Suprapubic skin (tissue), 4 donors: ENCODE measurements around the gene PAK1. TPM values are rescaled to one million over a fixed set of nuclear protein-coding genes. Genes with fewer than 3 reads are reported as not detected.

Source experiments
- DNase-seq, 2 donors: peaks; one replicate each; pipeline ENCODE4 v3.0.0-alpha.2; 2019; ENCODE audit warnings: low spot score in 2 of 2
- H3K27ac ChIP-seq: fragments of 200-600 bp; sonication (generic); one replicate; pipeline ENCODE4 v1.5.1; 2019
- H3K27me3 ChIP-seq: fragments of 200-600 bp; sonication (generic); one replicate; pipeline ENCODE4 v1.5.1; 2019
- H3K36me3 ChIP-seq: fragments of 200-600 bp; sonication (generic); one replicate; pipeline ENCODE4 v1.5.1; 2019
- H3K4me1 ChIP-seq: fragments of 200-600 bp; sonication (generic); one replicate; pipeline ENCODE4 v1.5.1; 2019
- H3K4me3 ChIP-seq: fragments of 200-600 bp; sonication (generic); one replicate; pipeline ENCODE4 v1.5.1; 2019; ENCODE audit warnings: mild to moderate bottlenecking
- H3K9me3 ChIP-seq: fragments of 200-600 bp; sonication (generic); one replicate; pipeline ENCODE4 v1.5.1; 2019
- CTCF ChIP-seq, 2 donors: fragments of 200-600 bp in 1 of 2; fragments of 450-650 bp in 1 of 2; sonication (generic) in 1 of 2; IDR thresholded peaks; one replicate each; pipeline ENCODE4 v1.5.1; 2016 to 2019; ENCODE audit warnings: antibody characterized with exemption in 2 of 2, mild to moderate bottlenecking in 1 of 2, moderate library complexity in 1 of 2
- EP300 ChIP-seq: sonication (generic); formaldehyde crosslinking; IDR thresholded peaks from one replicate; pipeline ENCODE4 v1.6.1; 2017; ENCODE audit warnings: antibody characterized with exemption
- POLR2A ChIP-seq, 2 donors: fragments of 450-650 bp; IDR thresholded peaks; one replicate each; pipeline ENCODE4 v1.6.1; 2017; ENCODE audit warnings: antibody characterized with exemption in 2 of 2, mild to moderate bottlenecking in 2 of 2, moderate library complexity in 2 of 2
- POLR2AphosphoS5 ChIP-seq, 3 donors: sonication (generic); formaldehyde crosslinking; IDR thresholded peaks; one replicate each; pipeline ENCODE4 v1.6.1; 2017; ENCODE audit warnings: antibody characterized with exemption in 3 of 3
- WGBS: methylation state at CpG from one replicate; pipeline ENCODE4 v1.1.5; 2018; 5-methylcytosine and 5-hydroxymethylcytosine counted together
- total RNA-seq, 4 donors: library from RNA; depleted of rRNA; stranded (reverse); fragments of >200 nt; gene quantifications; one replicate each; pipeline ENCODE4 v1.1.0, GENCODE V29; 2016

PAK1 gene
- total RNA-seq, 4 donors from 2014 or later: 23.4 to 47.9 (median 28.9) TPM

DNA sequence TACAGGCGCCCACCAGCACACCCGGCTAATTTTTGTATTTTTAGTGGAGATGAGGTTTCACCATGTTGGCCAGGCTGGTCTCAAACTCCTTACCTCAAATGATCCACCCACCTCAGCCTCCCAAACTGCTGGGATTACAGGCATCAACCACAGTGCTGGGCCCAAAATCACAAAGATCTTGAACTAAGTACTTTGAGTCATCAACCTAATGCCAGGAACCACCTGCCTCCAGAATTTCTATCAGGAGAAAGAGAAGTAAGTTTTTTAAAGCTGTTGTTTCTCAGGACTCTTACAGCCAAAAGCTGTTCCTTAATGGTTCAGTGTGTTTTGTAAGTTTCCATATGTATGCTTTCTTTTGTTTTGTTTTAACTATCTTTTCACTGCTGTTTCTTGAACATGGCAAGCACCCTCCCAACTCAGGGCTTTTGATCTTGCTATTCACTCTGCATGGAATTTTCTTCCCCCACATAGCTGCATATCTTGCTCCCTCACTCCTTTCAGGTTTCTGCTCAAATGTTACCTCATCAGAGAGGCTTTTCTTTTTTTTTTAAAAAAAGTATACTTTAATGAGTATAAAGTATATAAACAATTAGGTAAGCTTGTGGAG is 6.0 kb upstream of the PAK1 start:
- no peaks in the 10 kb centered on the region for H3K9me3 ChIP-seq
- WGBS: 88% methylated on average over 2 of the region's 2 CpGs
- H3K4me3 ChIP-seq: no peak overlapping the region
- H3K36me3 ChIP-seq: no peaks in the 10 kb centered on the region
- TF ChIP-seq POLR2A (IDR thresholded peaks at IDR 0.05) (no peak), CTCF (IDR thresholded peaks at IDR 0.05) (no peak), EP300 (no peak), POLR2AphosphoS5 (IDR thresholded peaks at IDR 0.05) (no peak)
- H3K27ac ChIP-seq: no peak overlapping the region
- H3K4me1 ChIP-seq: no peaks in the 10 kb centered on the region
- no peak for DNase-seq
- no peaks in the 10 kb centered on the region for H3K27me3 ChIP-seq

GRCh38 chr11:77475206-77475605 is 1.3 kb upstream of the PAK1 start:
- H3K9me3 ChIP-seq: no peaks in the 10 kb centered on the region
- no peak overlapping the region for H3K4me3 ChIP-seq
- H3K4me1 ChIP-seq: peaks cover 24% of the 10 kb centered on the region
- no peak overlapping the region for H3K27ac ChIP-seq
- H3K36me3 ChIP-seq: no peaks in the 10 kb centered on the region
- no peak for TF ChIP-seq EP300
- TF ChIP-seq POLR2AphosphoS5 (IDR thresholded peaks at IDR 0.05): no peak
- no peak for TF ChIP-seq CTCF (IDR thresholded peaks at IDR 0.05)
- no peak for TF ChIP-seq POLR2A (IDR thresholded peaks at IDR 0.05)
- WGBS: 73% methylated on average over 5 of the region's 5 CpGs
- H3K27me3 ChIP-seq: no peaks in the 10 kb centered on the region
- no peak for DNase-seq

GRCh38 chr11:77474684-77475060 is 778 bp upstream of the PAK1 start:
- Histone ChIP-seq H3K4me3 (peak overlapping the region; percentile 87), H3K27ac (no peak overlapping the region), H3K27me3 (no peaks in the 10 kb centered on the region), H3K4me1 (peaks cover 24% of the 10 kb centered on the region), H3K9me3 (no peaks in the 10 kb centered on the region), H3K36me3 (no peaks in the 10 kb centered on the region)
- WGBS: 32% methylated on average over 10 of the region's 10 CpGs
- no peak for DNase-seq
- TF ChIP-seq POLR2AphosphoS5 (IDR thresholded peaks at IDR 0.05) (no peak), EP300 (no peak), CTCF (IDR thresholded peaks at IDR 0.05) (no peak), POLR2A (IDR thresholded peaks at IDR 0.05) (no peak)

DNA sequence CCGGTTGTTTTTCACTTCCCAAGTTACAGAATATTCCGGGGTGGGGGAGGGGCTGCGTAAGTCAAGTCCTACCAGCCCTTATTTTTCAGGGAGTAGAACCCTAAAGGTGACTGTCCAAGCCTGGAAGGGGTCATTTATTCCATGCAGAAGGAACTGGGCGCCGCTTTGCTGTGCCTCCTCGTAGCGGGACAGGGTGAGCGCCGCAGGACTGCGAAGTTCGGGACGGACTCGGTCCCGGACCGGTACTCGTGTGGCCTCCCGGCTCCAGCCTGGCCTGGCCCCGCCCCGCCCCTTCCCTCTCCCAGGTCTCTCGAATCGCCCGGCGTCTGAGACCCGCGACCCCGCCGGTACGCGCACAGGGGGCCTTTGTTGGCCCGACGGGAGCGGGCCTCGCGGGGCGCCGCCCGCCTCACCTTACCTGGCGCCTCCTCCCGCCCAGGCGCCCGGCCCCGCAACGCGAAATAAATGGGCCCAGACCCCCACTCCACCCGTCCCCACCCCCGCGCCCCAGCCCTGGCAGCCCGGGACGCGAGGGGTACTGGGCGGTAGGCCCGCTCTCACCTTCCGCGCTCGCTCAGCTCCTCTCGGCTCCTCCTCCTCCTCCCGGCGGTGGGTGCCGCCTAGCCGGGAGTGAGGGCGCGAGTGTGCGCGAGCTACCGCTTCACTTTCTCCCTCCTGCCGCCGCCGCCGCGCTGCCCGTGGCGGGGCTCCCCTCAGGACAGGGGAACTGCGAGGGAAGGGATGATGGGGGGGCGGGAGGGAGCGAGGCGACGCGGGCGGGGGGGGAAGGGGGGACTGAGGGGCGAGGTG is 698 bp downstream of the PAK1 start:
- peaks cover 24% of the 10 kb centered on the region for H3K4me1 ChIP-seq
- no peaks in the 10 kb centered on the region for H3K27me3 ChIP-seq
- no peaks in the 10 kb centered on the region for H3K9me3 ChIP-seq
- H3K27ac ChIP-seq: peak overlapping the region; percentile 82
- WGBS: 2% methylated on average over 23 of the region's 80 CpGs
- H3K4me3 ChIP-seq: peak overlapping the region; percentile 87
- DNase-seq: peak; percentile 75 to 80
- TF ChIP-seq EP300 (no peak), POLR2AphosphoS5 (IDR thresholded peaks at IDR 0.05) (no peak), CTCF (IDR thresholded peaks at IDR 0.05) (no peak), POLR2A (IDR thresholded peaks at IDR 0.05) (no peak)
- no peaks in the 10 kb centered on the region for H3K36me3 ChIP-seq

DNA sequence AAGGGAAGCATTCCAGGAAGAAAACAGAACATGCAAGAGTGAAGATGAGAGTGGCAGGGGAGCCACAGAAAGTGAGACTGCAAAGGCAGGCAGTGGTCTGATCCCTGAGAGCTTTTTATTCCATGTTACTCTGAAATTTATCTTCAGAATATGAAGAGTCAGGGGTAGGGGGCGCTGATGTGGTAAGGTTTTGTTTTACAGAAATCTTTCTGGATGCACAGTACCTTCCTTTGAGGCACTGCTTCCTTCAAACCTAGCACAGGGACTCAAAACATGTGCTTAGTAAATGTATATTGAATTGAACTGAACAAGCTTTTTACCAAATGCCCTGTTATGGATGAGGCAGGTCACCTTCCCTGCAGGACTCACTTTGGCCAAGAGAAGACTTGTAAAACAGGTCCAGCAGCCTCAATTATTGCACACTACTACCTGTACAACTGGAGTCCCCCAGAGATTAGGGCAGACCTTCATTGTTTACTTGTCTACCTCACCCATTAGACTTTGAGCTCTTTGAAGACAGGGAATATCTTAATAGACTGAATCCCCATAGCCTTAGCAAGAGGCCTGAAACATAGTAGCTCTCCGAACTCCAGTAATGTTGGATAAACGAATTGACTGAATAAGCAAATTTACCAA is 2.2 kb downstream of the PAK1 start:
- no peak for DNase-seq
- Histone ChIP-seq H3K36me3 (no peaks in the 10 kb centered on the region), H3K27ac (no peak overlapping the region), H3K4me3 (no peak overlapping the region), H3K9me3 (no peaks in the 10 kb centered on the region), H3K27me3 (no peaks in the 10 kb centered on the region), H3K4me1 (peaks cover 27% of the 10 kb centered on the region)
- TF ChIP-seq POLR2AphosphoS5 (IDR thresholded peaks at IDR 0.05) (no peak), POLR2A (IDR thresholded peaks at IDR 0.05) (no peak), EP300 (no peak)
- WGBS: 74% methylated on average over 3 of the region's 3 CpGs
